Stimulated activated CD4-positive, alpha-beta T cell treated with anti-CD3 and anti-CD28 coated beads, Interleukin-4, amount 100 ng/mL, for 24 hours (primary cell): ENCODE measurements around the gene WAS.

Experiments used
- DNase-seq: peaks from one replicate; pipeline ENCODE4 v3.0.0-alpha.2; 2020

WAS gene

DNA sequence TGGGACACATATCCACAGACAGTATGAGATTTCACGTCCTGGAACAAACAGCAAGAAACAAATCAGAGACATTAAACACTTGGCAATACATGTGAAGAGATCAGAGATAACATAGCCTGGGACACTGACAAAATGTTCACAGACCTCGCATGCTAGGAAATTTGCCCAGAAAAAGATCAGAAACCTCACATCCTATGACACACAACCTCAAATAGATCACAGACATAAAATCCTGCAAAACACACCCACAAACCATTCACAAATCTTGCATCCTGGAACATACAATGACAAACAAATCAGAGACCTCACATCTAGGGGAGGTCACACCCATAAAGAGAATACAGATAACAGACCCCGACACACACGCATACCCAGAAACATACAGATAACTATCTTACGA is 31.0 kb downstream of the WAS start:
- DNase-seq, result no peak

DNA sequence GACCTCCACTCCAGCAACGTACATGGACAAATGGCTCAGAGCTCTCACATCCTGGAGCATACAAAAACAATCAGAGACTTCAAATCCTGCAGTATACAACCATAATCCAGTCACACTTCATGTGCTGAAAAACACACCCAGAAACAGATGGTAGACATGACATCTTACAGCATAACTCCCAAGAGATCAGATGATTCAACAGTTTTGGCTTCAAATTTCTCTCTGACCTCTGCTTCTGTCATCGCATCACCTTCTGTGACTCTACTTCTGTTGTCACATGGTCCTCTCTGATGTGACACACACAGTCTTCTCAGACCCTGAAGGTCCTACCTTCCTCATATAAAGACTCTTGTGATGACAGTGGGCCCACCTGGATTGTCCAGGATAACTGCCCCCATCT is 31.5 kb downstream of the WAS start:
- DNase-seq, result no peak

DNA sequence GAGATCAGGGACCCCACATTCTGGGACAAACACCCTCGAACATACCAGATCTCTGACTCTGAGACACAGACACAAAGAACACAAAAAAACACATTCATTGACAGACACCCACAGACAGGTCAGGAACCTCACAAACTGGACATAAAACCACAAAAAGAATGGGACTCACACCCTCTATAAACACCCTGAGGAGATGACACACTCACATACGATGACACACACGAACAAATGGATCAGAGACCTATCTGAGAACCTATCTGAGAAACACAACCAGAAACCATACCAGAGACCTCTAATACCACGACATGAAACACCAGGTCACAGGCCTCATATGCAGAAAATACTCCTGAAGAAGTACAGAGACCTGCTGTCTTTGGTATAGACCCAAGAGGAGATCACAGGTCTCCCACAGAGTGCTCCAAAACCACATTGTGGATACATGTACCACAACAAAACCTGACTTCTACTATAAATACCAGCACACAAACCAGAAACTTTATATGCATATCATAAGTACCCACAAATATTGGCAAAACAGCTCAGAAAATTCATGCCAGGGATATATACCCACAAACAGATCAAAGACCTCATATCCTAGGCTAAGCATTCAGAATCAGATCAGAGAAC is 32.4 kb downstream of the WAS start:
- DNase-seq, result no peak

GRCh38 chrX:48719958-48720357 is 36.4 kb downstream of the WAS start:
- no peak for DNase-seq

DNA sequence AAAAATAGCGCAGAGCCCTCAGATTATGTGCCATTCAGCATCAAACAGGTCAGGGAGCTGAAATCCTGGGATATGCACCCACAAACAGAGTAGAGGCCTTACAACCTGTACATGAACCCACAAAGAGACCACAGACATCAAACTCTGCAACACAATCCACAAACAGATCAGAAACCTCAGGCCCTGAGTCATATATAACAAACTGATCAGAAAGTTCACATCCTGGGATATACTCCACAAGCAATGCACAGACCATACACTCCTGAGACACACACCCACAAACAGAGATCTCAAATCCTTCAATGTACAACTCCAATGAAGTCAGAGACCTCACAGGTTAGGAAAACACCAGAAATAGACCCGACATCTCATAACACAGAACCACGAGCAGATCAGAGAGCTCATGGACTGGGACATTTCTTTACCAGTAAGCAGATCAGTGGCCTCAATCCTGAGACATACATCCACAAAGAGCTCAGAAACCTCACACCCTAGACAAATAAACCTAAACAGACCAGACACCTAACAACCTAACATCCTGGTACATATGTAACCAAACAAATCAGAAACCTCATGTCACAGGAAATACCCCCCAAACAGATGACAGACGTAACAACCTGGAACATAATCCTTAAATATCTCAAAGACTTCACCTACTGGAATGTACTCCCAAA is 37.1 kb downstream of the WAS start:
- no peak for DNase-seq

GRCh38 chrX:48721916-48722315 is 38.3 kb downstream of the WAS start:
- no peak for DNase-seq

DNA sequence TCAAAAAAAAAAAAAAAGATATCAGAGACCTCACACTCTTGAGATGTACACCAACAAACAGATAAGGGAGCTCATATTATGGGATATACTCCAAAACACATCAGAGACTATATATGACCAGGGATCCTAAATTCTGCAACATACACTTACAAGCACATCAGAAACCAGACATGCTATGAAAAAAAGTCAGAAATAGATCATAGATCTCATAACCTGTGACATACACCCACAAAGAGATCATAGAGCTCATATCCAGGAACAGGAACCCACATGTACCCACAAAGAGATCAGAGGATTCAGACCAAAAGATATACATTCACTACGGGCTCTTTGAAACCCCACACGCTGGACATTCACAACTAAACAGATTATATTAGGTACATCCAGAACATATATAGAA is 43.0 kb downstream of the WAS start:
- DNase-seq, result no peak

GRCh38 chrX:48728653-48729052 is 45.1 kb downstream of the WAS start:
- no peak for DNase-seq

- DNase-seq, result no peak
Observed at GRCh38 chrX:48736303-48736702, 52.7 kb downstream of the WAS start.

GRCh38 chrX:48736878-48737212 is 53.2 kb downstream of the WAS start:
- no peak for DNase-seq

GRCh38 chrX:48737213-48737938 is 53.8 kb downstream of the WAS start:
- peak; percentile 89 for DNase-seq

GRCh38 chrX:48737940-48738339 is 54.3 kb downstream of the WAS start:
- no peak for DNase-seq
